Measurements from ENCODE around the gene C5. TPM values are rescaled to one million over a fixed set of nuclear protein-coding genes. Genes with fewer than 3 reads are reported as not detected.

The C5 gene
- total RNA-seq, 3 donors from 2014 or later (not counting 1 experiment from before 2014, with no cell fraction given), result 1.5 to 2.0 (median 1.5) TPM

DNA sequence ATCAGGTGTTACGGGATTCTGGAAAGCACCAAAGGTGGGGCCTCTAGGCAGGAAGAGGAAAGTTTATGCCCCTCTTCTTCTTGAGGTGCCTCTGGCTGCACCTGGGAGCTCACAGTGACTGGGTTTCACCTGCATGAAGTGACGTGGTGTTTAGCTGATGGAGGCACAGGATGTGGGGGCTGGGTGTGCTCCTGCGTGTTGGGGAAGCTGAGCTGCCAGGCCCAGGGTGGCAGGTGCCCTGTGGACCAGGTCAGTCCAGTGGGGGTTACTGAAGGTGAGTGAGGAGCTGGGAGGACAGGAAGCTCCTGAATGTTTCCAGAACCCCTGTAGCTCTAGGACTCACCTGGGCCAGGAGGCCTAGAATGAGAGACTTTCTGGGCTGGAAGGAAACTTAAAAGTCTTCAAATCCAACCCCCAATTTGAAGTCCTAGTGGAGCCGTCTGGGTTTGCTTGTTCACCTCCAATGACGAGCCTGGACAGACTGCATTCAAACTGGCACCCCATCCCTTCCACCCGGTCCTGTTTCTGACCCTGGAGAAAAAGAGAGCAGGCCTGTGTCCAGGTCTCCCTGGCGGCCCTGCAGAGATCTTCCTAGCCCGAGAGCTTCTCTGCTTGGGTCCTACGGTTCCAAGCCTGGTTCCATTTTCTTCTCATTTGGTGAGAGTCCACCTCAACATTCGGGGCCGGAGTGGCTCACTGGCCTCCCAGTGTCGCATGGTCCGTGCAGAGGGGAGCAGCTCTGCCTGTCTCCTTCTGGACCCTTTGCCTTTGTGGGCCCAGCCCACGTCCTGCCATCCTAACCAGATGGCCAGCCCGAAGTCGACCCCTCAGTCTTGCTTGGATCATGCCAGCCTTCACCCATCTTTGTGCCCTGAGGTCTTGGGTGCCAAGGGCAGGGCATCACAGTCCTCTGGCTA lies 145.8 kb downstream of the C5 start:
- peaks cover 39% of the 10 kb centered on the region for H3K36me3 ChIP-seq (ENCODE audit: control insufficient read depth, insufficient read depth, low read length)
- Mint-ChIP-seq H3K4me3 (no peak overlapping the region), H3K4me1 (peaks cover 16 to 34% of the 10 kb centered on the region in 2 donors), H3K27me3 (ENCODE audit: low read depth in 2 of 2) (no peaks in the 10 kb centered on the region), H3K27ac (peak overlapping the region; percentile 43 to 59), H3K36me3 (no peaks in the 10 kb centered on the region), H3K9me3 (no peaks in the 10 kb centered on the region)
- H3K4me1 ChIP-seq (ENCODE audit: control insufficient read depth, insufficient read depth, low read length), result peaks cover 56% of the 10 kb centered on the region
- H3K4me3 ChIP-seq (ENCODE audit: low read length), result no peak overlapping the region
- ATAC-seq (peak; percentile 43 to 58 (median 50)), DNase-seq (peak in 1 of 2 donors; percentile 90)
- H3K27me3 ChIP-seq (ENCODE audit: control insufficient read depth, insufficient read depth, low read length), result no peaks in the 10 kb centered on the region
- H3K27ac ChIP-seq (ENCODE audit: low read length), result peak overlapping the region; percentile 58
- intact Hi-C loops (cut with micrococcal nuclease), result no loop called here
- WGBS (ENCODE audit: insufficient coverage), result 78% methylated on average over 16 of the region's 16 CpGs
- no peaks in the 10 kb centered on the region for H3K9me3 ChIP-seq (ENCODE audit: control insufficient read depth, insufficient read depth, low read length)
- TF ChIP-seq, protein P1, sequence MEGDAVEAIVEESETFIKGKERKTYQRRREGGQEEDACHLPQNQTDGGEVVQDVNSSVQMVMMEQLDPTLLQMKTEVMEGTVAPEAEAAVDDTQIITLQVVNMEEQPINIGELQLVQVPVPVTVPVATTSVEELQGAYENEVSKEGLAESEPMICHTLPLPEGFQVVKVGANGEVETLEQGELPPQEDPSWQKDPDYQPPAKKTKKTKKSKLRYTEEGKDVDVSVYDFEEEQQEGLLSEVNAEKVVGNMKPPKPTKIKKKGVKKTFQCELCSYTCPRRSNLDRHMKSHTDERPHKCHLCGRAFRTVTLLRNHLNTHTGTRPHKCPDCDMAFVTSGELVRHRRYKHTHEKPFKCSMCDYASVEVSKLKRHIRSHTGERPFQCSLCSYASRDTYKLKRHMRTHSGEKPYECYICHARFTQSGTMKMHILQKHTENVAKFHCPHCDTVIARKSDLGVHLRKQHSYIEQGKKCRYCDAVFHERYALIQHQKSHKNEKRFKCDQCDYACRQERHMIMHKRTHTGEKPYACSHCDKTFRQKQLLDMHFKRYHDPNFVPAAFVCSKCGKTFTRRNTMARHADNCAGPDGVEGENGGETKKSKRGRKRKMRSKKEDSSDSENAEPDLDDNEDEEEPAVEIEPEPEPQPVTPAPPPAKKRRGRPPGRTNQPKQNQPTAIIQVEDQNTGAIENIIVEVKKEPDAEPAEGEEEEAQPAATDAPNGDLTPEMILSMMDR (IDR thresholded peaks at IDR 0.05), result no peak

DNA sequence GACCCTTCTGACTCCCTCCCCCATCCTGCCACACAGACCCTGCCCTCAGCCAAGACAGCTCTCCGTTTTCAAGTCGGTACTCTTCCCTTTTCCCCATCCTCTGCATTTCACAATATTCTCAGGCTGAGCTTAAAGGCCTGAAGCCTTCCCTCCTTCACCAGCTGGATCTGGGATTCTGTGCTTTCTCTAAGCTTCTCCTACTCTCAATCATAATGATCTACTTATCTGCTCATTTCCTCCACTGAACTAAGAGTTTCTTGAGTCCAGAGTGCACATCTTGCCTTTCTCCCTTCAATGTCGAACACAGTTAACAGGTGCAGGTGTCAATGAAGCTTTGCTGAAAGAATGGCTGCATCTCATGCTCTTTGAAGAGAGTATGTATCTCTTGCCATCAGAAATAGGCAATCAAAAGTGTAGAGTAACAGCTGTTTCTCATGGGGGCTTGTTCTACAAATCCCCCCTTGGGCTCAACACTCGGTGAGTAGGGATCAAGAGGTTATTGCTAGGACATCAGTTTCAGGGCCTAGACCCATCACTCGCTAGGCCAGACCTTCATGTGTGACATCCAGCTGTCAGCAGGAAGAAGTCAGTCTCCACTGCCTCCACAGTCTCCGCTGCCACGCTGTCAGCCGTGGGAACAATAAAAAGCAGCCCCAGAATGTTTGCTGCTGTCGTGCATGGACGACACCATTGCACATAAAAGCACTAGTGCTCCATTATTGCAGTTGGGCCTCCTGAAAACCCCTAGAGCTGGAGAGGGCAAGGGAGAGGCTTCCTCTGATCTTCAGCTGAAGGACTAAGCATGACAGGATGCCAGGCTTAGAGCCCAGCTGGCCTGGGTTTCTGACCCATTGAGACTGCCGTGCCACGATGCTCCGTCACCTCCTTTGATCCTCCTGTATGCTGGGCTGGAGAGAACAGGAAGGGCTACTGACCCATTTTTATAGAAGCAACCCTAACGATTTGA lies 147.2 kb downstream of the C5 start:
- Histone ChIP-seq H3K27me3 (ENCODE audit: control insufficient read depth, insufficient read depth, low read length) (no peaks in the 10 kb centered on the region), H3K27ac (ENCODE audit: low read length) (peak overlapping the region; percentile 58), H3K36me3 (ENCODE audit: control insufficient read depth, insufficient read depth, low read length) (peaks cover 34% of the 10 kb centered on the region), H3K4me3 (ENCODE audit: low read length) (no peak overlapping the region), H3K9me3 (ENCODE audit: control insufficient read depth, insufficient read depth, low read length) (no peaks in the 10 kb centered on the region), H3K4me1 (ENCODE audit: control insufficient read depth, insufficient read depth, low read length) (peaks cover 51% of the 10 kb centered on the region)
- Mint-ChIP-seq H3K36me3 (no peaks in the 10 kb centered on the region), H3K4me3 (no peak overlapping the region), H3K27me3 (ENCODE audit: low read depth in 2 of 2) (no peaks in the 10 kb centered on the region), H3K4me1 (peaks cover 16 to 34% of the 10 kb centered on the region in 2 donors), H3K9me3 (no peaks in the 10 kb centered on the region), H3K27ac (peak overlapping the region; percentile 43 to 47)
- TF ChIP-seq, protein P1 (IDR thresholded peaks at IDR 0.05), result no peak
- intact Hi-C loops (cut with micrococcal nuclease), result no loop called here
- WGBS (ENCODE audit: insufficient coverage), result 71% methylated on average over 14 of the region's 14 CpGs
- DNase-seq (peak in 1 of 2 donors; percentile 55), ATAC-seq (no peak)

Other genes starting within 250 kb of the C5 start
- 10 to 100 TPM; 24.6 to 41.2 (median 37.1) TPM for gene PSMD5, start 207.4 kb downstream of the C5 start, total RNA-seq
- 10 to 100 TPM; 34.1 to 54.0 (median 47.8) TPM for gene PHF19, start 173.1 kb downstream of the C5 start, total RNA-seq
- 10 to 100 TPM; 23.4 to 33.9 (median 30.5) TPM for gene TRAF1, start 123.5 kb downstream of the C5 start, total RNA-seq
- gene CNTRL, start 24.7 kb upstream of the C5 start, total RNA-seq, result 10 to 100 TPM; 59.1 to 74.3 (median 60.0) TPM
- 10 to 100 TPM; 46.2 to 67.6 (median 57.3) TPM for gene RAB14, start 151.6 kb upstream of the C5 start, total RNA-seq
- gene GSN, start 217.9 kb upstream of the C5 start, total RNA-seq, result 100 to 1,000 TPM in 2 of 3 donors, 10 to 100 TPM in 1; 92.9 to 103 (median 103) TPM

All from natural killer cell (primary cell).